Measurements from ENCODE around the gene TAS1R3.

Gene TAS1R3

GRCh38 chr1:1371746-1372711, 40.9 kb downstream of the TAS1R3 start:
- no peak for DNase-seq

DNA sequence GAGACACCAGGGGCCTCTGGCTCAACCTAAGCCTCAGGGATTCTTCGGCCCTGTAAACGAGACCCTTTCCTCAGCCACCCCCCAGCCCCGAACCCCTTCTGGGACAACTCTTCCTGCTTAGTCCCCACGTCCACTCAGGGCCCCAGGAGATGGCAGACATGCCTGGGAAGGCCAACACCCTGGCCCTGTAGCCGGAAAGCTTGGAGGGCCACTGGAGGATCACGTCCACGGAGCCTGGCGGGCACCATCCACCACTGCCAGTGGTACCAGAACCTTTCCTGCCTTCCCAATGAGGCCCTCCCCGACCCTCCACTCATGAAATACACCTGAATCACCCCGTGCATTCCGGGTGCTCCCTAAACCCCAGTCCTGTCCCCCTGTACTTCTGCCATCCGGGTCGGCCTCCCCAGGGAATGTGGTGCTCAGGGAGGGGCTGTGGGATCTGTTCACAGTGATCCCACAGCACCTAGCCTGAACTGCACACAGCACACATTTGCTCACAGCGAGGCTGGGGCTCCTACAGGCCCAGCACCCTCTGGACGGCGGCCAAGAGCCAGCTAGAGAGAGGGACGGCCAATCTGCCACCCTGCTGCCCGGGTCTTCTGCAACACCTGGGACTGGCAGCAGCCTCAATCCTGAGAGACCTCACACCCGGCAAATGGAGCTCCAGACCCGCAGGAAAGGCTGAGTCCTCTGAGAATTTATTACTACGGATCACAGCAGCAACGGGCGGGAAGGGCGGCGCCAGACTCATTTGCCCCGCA, 42.2 kb downstream of the TAS1R3 start:
- no peak for DNase-seq

DNA sequence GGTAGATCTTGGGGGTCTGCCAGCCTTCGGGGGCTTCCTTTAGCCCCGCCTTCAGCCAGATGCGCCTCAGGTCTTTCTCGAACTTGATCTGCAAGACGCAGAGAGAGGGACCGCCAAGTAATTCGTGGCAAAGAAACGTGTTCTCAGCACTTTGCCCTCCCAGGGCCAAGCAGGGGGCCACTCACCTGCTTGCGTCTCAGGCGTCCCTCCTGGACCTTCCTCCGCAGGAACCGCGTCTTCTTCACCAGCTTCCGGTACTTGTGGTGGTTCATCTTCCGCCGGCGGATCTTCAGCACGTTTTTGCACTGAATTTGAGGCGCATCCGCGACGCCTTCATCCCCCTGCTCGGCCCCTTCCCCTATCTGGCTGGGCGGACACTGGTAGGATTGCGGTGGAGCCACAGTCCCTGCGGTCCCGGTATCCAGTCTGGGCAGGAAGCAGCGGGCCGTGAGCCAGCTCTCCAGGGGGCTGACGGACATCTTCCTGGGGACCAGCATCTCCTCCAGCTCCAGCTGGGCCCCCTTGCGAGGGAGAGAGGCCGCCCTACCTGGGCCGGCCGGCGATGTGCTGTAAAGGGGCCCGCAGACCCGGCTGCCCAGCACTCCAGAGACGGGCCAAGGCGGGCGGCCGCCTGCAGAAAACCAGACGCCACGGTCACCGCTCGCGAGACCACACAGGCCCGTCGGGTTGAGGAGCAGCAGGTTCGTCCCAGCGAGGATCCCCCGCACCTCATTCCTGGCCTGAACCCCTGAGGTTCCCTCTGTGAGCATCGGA, 42.9 kb downstream of the TAS1R3 start:
- no peak for DNase-seq

GRCh38 chr1:1374589-1374928, 43.5 kb downstream of the TAS1R3 start:
- DNase-seq: no peak

DNA sequence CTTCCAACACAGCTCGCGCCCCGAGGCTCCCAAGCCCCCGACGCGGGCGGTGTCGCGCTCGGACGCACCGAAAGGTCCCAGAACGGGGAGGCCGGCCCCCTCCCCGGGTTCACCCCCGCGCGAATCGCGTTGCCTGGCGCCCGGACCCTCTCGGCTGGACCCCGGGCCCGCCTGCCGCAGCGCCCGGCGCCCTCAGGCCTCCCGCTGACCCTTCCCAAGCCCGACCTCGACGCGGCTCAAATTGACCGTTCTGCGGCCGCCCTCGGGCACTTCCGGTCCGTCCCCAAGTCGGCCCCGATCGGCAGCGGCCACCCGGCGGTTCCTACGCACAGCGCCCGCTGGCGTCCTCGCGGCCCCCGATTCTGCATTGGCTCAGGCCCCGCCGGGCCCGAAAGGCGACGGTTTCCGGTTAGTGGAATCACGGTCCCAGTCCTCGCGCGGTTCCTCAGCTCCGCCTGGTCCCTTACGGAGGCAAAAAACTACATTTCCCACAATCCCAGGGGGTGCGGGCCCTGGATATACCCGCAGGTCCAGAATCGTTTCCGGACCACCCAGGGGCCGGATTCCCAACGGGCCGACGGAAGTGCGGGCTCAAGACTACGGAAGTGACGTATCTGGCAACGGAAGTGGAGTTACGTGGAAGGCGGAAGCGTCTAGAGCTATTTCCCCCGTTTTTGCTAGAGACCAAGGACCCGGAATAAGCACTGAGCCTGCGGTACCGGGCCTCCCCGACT, 44.0 kb downstream of the TAS1R3 start, which contains the start of gene AURKAIP1:
Gene AURKAIP1, minus strand, starts transcription at position 279 of the 734 bp plus-strand sequence. CDS start 451 bp downstream, outside the sequence.
- DNase-seq: peak; percentile 96

GRCh38 chr1:1376551-1377226, 45.6 kb downstream of the TAS1R3 start:
- DNase-seq: no peak

- DNase-seq: no peak
Observed at GRCh38 chr1:1377540-1378205, 46.6 kb downstream of the TAS1R3 start.

DNA sequence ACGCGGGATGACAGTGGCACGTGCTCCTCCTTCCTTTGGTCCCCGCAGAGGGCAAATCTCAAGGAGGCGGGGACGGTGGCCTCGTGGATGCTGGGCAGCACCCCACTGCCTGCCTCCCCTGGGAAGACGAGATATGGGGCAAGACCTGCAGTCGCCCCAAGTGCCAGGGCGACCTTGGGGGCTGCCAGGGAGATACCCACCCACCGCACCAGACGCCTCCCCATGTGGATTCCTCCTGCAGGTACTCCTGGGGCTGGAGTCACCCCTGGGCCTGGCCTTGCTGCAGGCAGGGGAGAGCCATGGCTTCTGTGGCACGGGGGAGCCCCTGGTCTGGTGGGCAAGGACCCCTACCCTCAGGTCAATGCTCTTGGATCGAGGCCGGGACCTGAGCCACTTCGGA, 49.8 kb downstream of the TAS1R3 start:
- DNase-seq: no peak

- DNase-seq: no peak
Observed at GRCh38 chr1:1381294-1381693, 50.2 kb downstream of the TAS1R3 start.

Measured in NCI-H2029 treated with DMSO at 0.1 percent for 48 hours (cell line).